Measurements from ENCODE around the gene KCND2. TPM values are rescaled to one million over a fixed set of nuclear protein-coding genes. Genes with fewer than 3 reads are reported as not detected.
A peak's percentile ranks its signal among the peaks of the same experiment; 100 is the strongest.
"Not testable (repeated sequence)": the region's sequence is repeated elsewhere in the genome, so short reads cannot be mapped to it uniquely, and the experiment has no call there.

KCND2 gene
- total RNA-seq, 1 experiment from 2014 or later = 0.19 TPM

GRCh38 chr7:120502132-120502531 is 229.2 kb downstream of the KCND2 start:
- DNase-seq (ENCODE audit: low spot score) = no peak

- no peak for DNase-seq (ENCODE audit: low spot score)
Observed at GRCh38 chr7:120502825-120503224, 229.8 kb downstream of the KCND2 start.

DNA sequence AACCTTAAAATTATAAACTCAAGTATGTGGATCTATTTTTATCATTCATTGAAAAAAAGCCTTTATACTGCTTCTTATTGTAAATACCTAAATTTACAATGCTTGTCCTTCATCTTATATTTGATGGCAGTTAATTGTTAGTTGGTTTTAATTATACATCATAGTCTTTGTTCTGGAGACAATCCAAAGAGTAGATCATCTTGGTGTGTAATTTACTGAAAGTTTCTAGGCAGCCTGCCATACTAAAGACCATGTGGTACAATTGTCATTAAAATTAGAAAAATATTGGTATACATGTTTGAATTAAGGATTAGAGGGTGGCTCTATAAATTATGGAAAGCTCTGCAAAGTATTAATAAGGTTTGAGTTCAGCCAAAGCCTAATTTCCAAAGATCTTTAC is 231.4 kb downstream of the KCND2 start:
- no peak for DNase-seq (ENCODE audit: low spot score)

DNA sequence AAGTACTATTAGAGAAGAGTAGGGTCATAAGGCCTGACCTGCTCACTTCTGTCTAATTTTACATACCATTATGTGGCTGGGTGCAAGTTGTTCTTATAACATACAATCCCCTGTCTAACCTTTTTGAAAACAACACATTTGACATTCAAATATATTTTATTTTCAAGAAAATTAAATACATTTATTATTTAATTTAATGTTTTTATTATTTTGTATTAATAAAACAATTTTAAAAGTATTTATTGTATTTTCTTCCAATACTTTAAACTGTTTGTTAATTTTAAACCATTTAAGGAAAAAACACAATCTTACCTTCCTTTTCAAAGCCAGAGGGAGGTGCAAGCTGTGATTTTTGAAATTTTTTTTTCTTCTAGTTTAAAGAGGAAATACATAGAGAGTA is 232.8 kb downstream of the KCND2 start:
- DNase-seq (ENCODE audit: low spot score) = no peak

DNA sequence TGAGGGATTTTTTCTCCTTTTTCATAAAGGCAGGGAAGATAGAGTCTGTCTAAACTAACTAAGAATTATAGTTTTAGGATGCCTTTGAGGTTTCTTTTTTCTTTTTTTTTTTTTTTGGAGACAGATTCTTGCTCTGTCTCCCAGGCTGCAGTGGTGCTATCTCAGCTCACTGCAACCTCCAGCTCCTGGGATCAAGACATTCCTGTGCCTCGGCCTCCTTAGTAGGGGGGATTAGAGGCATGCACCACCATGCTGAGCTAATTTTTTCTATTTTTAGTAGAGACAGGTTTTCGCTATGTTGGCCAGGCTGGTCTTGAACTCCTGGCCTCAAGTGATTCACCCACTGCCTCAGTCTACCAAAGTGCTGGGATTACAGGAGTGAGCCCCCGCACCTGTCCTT is 239.7 kb downstream of the KCND2 start:
- no peak for DNase-seq (ENCODE audit: low spot score)

DNA sequence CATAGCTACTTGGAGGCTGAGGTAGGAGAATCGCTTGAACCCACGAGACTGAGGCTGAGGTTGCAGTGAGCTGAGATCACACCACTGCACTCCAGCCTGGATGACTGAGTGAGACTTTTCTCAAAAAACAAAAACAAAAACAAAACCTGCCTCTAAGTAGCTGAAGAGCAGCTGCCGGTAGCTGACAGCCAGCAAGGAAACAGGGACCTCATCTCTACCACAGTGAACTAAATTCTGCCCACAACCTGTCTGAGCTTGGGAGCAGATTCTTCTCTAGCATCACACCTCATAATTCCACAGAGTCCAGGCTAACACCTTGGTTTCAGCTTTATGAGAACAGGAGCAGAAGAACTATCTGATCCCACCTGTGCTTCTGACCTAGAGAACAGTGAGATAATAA is 246.2 kb downstream of the KCND2 start:
- DNase-seq (ENCODE audit: low spot score) = no peak

DNA sequence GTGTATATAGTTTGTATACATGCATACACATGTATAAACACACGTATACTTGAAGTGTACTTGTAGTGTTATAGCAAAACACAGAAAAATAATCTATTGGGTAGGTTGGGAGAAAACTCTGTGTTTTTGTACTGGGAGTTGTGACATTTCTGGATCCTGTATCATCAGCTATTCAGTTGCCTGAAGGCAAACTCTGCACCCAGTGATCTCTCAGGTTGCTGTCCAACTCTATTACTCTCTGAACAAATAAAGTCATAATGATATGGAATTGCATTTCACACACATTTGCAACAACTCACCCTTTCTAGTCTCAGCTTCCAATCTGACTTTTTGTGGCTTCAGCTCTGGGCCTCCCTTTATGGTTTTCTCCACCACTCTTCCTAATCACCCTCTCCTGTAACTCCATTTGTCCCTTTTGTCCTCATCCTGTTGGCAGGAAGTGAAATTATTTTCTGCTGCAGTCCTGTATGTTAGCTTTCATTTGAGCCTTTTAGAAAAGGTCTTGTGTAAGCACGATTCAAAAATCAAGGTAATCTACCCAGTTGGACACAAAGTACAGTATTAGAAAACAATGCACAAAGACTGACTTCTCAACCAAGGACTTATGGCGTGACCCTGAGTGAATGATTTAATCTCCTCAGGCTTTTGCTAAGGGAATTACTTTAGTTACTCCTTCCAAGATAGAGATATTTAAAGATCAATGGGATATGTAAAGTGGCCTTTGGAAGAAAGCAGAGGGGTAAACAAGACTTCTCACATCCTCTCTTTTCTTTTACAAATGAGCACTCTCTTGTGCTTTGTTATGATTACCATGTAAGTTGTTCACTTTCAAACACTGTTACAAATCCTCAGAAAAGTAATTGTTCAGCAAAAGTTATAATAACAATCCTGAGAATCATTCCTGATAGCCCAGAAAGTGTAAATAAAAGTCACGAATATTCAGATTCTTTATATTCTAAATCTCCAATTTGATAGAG is 249.1 kb downstream of the KCND2 start:
- no peak for DNase-seq (ENCODE audit: low spot score)

DNA sequence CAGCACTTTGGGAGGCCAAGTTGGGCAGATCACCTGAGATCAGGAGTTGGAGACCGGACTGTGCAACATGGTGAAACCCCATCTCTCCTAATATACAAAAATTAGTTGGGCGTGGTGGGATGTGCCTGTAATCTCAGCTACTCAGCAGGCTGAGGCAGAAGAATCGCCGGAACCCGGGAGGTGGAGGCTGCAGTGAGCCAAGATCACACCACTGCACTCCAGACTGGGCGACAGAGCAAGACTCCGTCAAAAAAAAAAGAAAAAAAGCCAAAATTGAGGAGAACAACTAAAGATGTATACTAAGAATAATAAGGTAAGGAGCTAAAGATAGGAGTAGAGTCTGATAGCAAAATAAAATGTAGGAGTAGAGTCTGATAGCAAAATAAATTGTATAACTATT is 251.0 kb downstream of the KCND2 start:
- no peak for DNase-seq (ENCODE audit: low spot score)

- DNase-seq (ENCODE audit: low spot score) = no peak
Observed at GRCh38 chr7:120526902-120527509, 254.0 kb downstream of the KCND2 start.

GRCh38 chr7:120529736-120530135 is 256.8 kb downstream of the KCND2 start:
- no peak for DNase-seq (ENCODE audit: low spot score)

DNA sequence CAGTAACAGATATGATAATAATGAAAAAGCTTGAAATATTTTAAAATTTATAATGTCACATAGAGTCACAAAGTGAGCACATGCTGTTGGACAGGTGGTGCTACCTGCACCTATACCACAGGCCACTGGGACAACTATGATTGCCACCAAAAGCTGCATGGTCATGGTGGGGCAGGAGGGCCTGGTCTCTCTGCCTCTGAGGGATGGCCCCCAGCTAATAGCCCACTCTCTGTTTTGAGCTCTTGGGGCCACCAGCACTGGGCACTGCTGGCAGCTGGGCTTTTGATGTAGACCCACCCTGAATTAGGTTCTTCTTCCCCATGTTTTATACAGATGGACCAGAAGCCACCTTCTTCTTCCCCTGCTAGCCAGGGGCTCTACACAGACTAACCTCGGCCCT is 265.4 kb downstream of the KCND2 start:
- no peak for DNase-seq (ENCODE audit: low spot score)

GRCh38 chr7:120539321-120539720 is 266.3 kb downstream of the KCND2 start:
- DNase-seq (ENCODE audit: low spot score) = no peak

DNA sequence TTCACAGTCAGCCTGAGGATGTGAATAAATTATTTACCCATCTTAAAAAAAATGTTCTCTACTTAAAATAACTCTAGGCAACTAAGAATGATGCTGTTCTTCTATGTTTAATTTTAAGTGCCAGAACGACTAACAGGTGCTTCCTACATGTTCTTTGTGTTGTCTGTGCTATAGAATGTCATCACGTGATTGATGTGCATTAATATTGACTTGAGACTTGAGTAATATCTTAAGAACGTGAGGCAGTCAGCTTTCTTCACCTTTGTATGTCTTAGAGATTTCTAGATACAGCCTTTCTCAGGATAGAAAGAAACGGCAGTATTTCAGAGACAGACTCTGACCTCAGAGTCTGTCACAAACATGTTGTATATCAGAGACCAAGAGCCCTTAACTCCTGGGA is 274.6 kb downstream of the KCND2 start:
- DNase-seq (ENCODE audit: low spot score) = no peak

GRCh38 chr7:120550494-120551048 is 277.6 kb downstream of the KCND2 start:
- DNase-seq (ENCODE audit: low spot score) = peak; percentile 67

GRCh38 chr7:120553491-120553890 is 280.5 kb downstream of the KCND2 start:
- DNase-seq (ENCODE audit: low spot score) = no peak

DNA sequence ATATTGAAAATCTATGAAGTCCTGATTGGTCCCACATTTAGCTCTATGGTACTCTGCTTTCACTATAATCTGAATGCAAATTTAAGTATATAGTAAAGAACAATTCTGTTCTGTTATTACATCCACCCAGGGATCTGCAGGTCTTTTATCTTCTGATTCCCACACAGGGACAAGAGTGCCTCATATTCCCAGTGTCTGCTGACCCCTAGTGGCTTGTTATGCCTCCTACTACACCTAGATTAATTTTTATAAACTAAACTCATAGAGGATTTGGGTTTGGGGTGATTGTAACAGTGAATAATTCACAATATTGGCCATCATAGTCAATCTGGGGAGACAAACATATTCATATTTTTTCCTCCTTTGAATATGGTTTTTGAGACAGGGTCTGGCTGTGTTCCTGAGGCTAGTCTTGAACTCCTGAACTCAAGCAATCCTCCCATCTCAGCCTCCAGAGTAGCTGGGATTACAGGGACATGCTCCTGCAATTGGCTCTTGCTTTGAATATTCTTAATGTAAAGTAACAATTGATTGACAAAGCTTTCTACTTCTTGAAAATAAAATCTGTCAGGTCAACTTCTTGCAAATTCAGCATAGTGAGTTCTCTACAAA is 282.1 kb downstream of the KCND2 start:
- DNase-seq (ENCODE audit: low spot score) = peak; percentile 63

- DNase-seq (ENCODE audit: low spot score) = no peak
Observed at GRCh38 chr7:120564145-120564544, 291.2 kb downstream of the KCND2 start.

- DNase-seq (ENCODE audit: low spot score) = no peak
Observed at GRCh38 chr7:120567204-120567603, 294.2 kb downstream of the KCND2 start.

- not testable (repeated sequence) for DNase-seq (ENCODE audit: low spot score)
Observed at GRCh38 chr7:120578657-120579056, 305.7 kb downstream of the KCND2 start.

DNA sequence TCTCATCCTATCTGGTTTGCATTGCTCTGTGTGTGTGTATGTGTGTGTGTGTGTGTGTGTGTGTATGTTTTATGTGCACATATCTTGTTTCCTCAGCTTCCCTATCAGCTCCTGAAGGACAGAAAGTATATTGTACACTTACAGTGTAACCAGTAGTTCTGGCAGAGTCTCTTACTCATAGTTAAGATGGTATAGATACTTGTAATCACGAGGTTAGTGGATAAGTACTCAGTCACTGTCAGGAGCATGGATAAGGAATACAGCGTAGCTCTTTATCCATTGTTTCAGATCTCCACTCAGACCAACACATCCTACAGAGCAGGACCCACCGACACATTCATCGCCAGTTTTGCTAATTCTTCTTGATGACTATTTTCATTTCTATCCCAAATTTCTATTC is 309.9 kb downstream of the KCND2 start:
- DNase-seq (ENCODE audit: low spot score) = no peak

GRCh38 chr7:120583899-120584586 is 311.1 kb downstream of the KCND2 start:
- peak; percentile 33 for DNase-seq (ENCODE audit: low spot score)

DNA sequence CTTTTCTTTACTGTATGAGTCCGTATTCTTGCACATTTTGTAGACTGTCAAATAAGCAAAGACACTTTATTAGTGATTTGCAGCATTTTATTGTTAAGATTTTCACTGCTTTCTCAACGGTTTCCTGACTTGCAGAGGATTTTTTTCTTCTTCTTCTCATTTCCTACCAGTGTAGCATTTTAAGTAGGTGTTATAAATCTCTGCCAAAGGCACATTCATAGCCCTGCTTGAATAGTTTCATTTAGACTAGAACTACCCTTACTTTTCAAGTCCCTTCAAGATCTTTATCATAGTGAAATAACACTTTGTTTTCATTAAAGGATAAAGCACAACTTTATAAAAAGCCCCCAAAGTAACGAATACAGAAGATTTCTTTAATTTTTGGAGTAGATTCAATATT is 313.6 kb downstream of the KCND2 start:
- no peak for DNase-seq (ENCODE audit: low spot score)

Measured in H4 (cell line).